H9 (cell line): Measurements from ENCODE around the gene GRIA4. TPM values are rescaled to one million over a fixed set of nuclear protein-coding genes. Genes with fewer than 3 reads are reported as not detected.

Experiments
- DNase-seq: peaks from one replicate; pipeline ENCODE4 v3.0.0-alpha.2; 2017
- H2AFZ ChIP-seq: one replicate; pipeline ENCODE4 v1.6.1; 2013; ENCODE audit warnings: mild to moderate bottlenecking, low read length, control low read depth, moderate library complexity
- H2AK5ac ChIP-seq: 2 replicates; pipeline ENCODE4 v1.6.1; 2013; ENCODE audit warnings: low read length, control low read depth, mixed read lengths; ENCODE audit not compliant: insufficient read length
- H2BK120ac ChIP-seq: one replicate; pipeline ENCODE4 v1.6.1; 2013; ENCODE audit warnings: low read depth, mild to moderate bottlenecking, low read length, control low read depth, inconsistent platforms; ENCODE audit not compliant: poor library complexity, severe bottlenecking
- H2BK12ac ChIP-seq: 2 replicates; pipeline ENCODE4 v1.6.1; 2013; ENCODE audit warnings: low read length, control low read depth, mixed read lengths, low read depth; ENCODE audit not compliant: insufficient read length
- H2BK15ac ChIP-seq: 2 replicates; pipeline ENCODE4 v1.6.1; 2013; ENCODE audit warnings: low read depth, low read length, control low read depth
- H2BK20ac ChIP-seq: one replicate; pipeline ENCODE4 v1.6.1; 2013; ENCODE audit warnings: low read depth, mild to moderate bottlenecking, low read length, control low read depth, inconsistent platforms; ENCODE audit not compliant: poor library complexity, severe bottlenecking
- H2BK5ac ChIP-seq: 2 replicates; pipeline ENCODE4 v1.6.1; 2013; ENCODE audit warnings: low read length, control low read depth, mixed read lengths; ENCODE audit not compliant: insufficient read length
- H3K14ac ChIP-seq: 2 replicates; pipeline ENCODE4 v1.6.1; 2013; ENCODE audit warnings: low read length, control low read depth; ENCODE audit not compliant: insufficient read depth
- H3K18ac ChIP-seq: 2 replicates; pipeline ENCODE4 v1.6.1; 2013; ENCODE audit warnings: low read depth, mild to moderate bottlenecking, mixed read lengths, low read length, control low read depth; ENCODE audit not compliant: insufficient read length
- H3K23ac ChIP-seq: 2 replicates; pipeline ENCODE4 v1.6.1; 2013; ENCODE audit warnings: low read length, control low read depth, mixed read lengths, low read depth; ENCODE audit not compliant: insufficient read length
- H3K23me2 ChIP-seq: 2 replicates; pipeline ENCODE4 v1.6.1; 2013; ENCODE audit warnings: low read depth, mild to moderate bottlenecking, mixed read lengths, low read length, control low read depth; ENCODE audit not compliant: insufficient read length, poor library complexity, severe bottlenecking
- H3K27ac ChIP-seq: 2 replicates; pipeline ENCODE4 v1.5.1; 2013; ENCODE audit warnings: low read length, control low read depth, mixed read lengths, low read depth; ENCODE audit not compliant: insufficient read length
- H3K27me3 ChIP-seq: 2 replicates; pipeline ENCODE4 v1.6.1; 2013; ENCODE audit warnings: low read length, control low read depth, inconsistent platforms; ENCODE audit not compliant: insufficient read depth
- H3K4ac ChIP-seq: 2 replicates; pipeline ENCODE4 v1.6.1; 2013; ENCODE audit warnings: low read depth, mild to moderate bottlenecking, control low read depth, inconsistent platforms, low read length, moderate library complexity
- H3K4me1 ChIP-seq: 2 replicates; pipeline ENCODE4 v1.6.1; 2013; ENCODE audit warnings: low read length, control low read depth, inconsistent platforms; ENCODE audit not compliant: insufficient read depth
- H3K4me2 ChIP-seq: 2 replicates; pipeline ENCODE4 v1.6.1; 2013; ENCODE audit warnings: low read length, control low read depth, mixed read lengths; ENCODE audit not compliant: insufficient read length, insufficient read depth
- H3K56ac ChIP-seq: 2 replicates; pipeline ENCODE4 v1.6.1; 2013; ENCODE audit warnings: low read depth, mild to moderate bottlenecking, mixed read lengths, low read length, control low read depth; ENCODE audit not compliant: insufficient read length
- H3K79me1 ChIP-seq: 2 replicates; pipeline ENCODE4 v1.6.1; 2013; ENCODE audit warnings: low read depth, mild to moderate bottlenecking, moderate library complexity, low read length, control low read depth, inconsistent platforms; ENCODE audit not compliant: insufficient read depth, poor library complexity, severe bottlenecking
- H3K79me2 ChIP-seq: 2 replicates; pipeline ENCODE4 v1.6.1; 2013; ENCODE audit warnings: low read length, control low read depth, inconsistent platforms; ENCODE audit not compliant: insufficient read depth
- H3K9ac ChIP-seq: 2 replicates; pipeline ENCODE4 v1.6.1; 2013; ENCODE audit warnings: low read length, control low read depth, mixed read lengths; ENCODE audit not compliant: insufficient read length; ENCODE audit errors: extremely low read depth
- H3K9me3 ChIP-seq: one replicate; pipeline ENCODE4 v1.6.1; 2013; ENCODE audit warnings: low read depth, low read length, inconsistent platforms; ENCODE audit not compliant: control insufficient read depth
- H3T11ph ChIP-seq: one replicate; pipeline ENCODE4 v1.6.1; 2013; ENCODE audit warnings: mild to moderate bottlenecking, low read length, control low read depth, inconsistent platforms
- H4K20me1 ChIP-seq: one replicate; pipeline ENCODE4 v1.6.1; 2013; ENCODE audit not compliant: control insufficient read depth, insufficient read length, insufficient read depth
- H4K5ac ChIP-seq: 2 replicates; pipeline ENCODE4 v1.6.1; 2013; ENCODE audit warnings: low read depth, mild to moderate bottlenecking, mixed read lengths, low read length, control low read depth; ENCODE audit not compliant: insufficient read length
- H4K8ac ChIP-seq: replicated peaks from 2 replicates; pipeline ENCODE4 v1.6.1; 2013; ENCODE audit warnings: low read length, control low read depth, mixed read lengths, low read depth; ENCODE audit not compliant: insufficient read length
- H4K91ac ChIP-seq: 2 replicates; pipeline ENCODE4 v1.6.1; 2013; ENCODE audit warnings: low read depth, mild to moderate bottlenecking, moderate library complexity, mixed read lengths, low read length, control low read depth; ENCODE audit not compliant: insufficient read length
- H3K27ac Mint-ChIP-seq, 3 experiments: 2 replicates in 2 of 3; 3 replicates in 1 of 3; pipeline ENCODE4 v1.8.0; 2020 to 2021; ENCODE audit warnings: mixed read lengths in 3 of 3, mild to moderate bottlenecking in 1 of 3, moderate library complexity in 1 of 3
- H3K27me3 Mint-ChIP-seq: 2 replicates; pipeline ENCODE4 v1.8.0; 2021; ENCODE audit warnings: low read depth, mild to moderate bottlenecking, moderate library complexity, mixed read lengths
- H3K36me3 Mint-ChIP-seq, 3 experiments: 2 replicates in 2 of 3; 3 replicates in 1 of 3; pipeline ENCODE4 v1.8.0; 2020 to 2021; ENCODE audit warnings: low read depth in 3 of 3, mixed read lengths in 3 of 3; ENCODE audit not compliant: insufficient read depth in 1 of 3
- H3K4me1 Mint-ChIP-seq, 2 experiments: 2 replicates each; pipeline ENCODE4 v1.8.0; 2020; ENCODE audit warnings: mixed read lengths in 2 of 2
- H3K4me3 Mint-ChIP-seq, 2 experiments: 2 replicates in 1 of 2; 3 replicates in 1 of 2; pipeline ENCODE4 v1.8.0; 2020 to 2021; ENCODE audit warnings: mild to moderate bottlenecking in 2 of 2, mixed read lengths in 2 of 2, moderate library complexity in 1 of 2
- H3K9me3 Mint-ChIP-seq, 2 experiments: 2 replicates in 1 of 2; 3 replicates in 1 of 2; pipeline ENCODE4 v1.8.0; 2020; ENCODE audit warnings: mild to moderate bottlenecking in 2 of 2, mixed read lengths in 2 of 2, moderate library complexity in 1 of 2
- WGBS: extraction: QIAGEN DNeasy Blood & Tissue Kit; methylation state at CpG from one replicate; pipeline ENCODE4 v1.1.7; 2013; ENCODE audit warnings: missing lambda C conversion rate, low lambda C conversion rate, mixed read lengths; ENCODE audit not compliant: insufficient read length; ENCODE audit errors: extremely low coverage; 5-methylcytosine and 5-hydroxymethylcytosine counted together
- total RNA-seq: library from RNA; stranded (reverse); gene quantifications from 2 replicates; pipeline ENCODE4 v1.2.1, GENCODE V29; 2021
- TF ChIP-seq, protein P1 (sequence below): fragments of 200-600 bp; sonication (generic); conservative IDR thresholded peaks from 3 replicates; pipeline ENCODE4 v1.8.0; 2021; ENCODE audit warnings: antibody characterized with exemption, mild to moderate bottlenecking

Gene GRIA4
- total RNA-seq, 1 experiment from 2014 or later, result 0.83 TPM

DNA sequence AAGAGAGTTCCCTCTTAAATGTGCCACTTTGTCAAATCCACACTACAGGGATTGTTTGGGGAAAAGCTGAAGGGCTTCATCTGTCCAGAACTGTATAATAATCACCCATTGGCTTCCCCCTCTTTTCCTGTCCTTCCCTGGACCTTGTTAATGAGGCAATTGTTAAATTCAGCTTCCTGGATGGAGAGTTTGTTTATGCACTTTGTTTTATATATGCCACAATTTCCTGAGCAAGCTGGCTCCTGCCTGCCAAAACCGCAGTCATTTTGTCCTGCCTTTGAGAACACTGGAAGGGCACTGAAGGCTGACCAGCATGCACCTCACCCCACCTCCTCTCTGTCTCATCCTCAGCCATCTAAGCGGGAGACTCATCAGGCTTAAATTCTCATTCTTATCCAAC lies 325.9 kb downstream of the GRIA4 start:
- H3K27ac Mint-ChIP-seq, result peak overlapping the region in 2 of 3 experiments; percentile 36 to 90; a peak in 3 of 7 replicates
- no peak overlapping the region for H3K4me2 ChIP-seq
- TF ChIP-seq, protein P1, sequence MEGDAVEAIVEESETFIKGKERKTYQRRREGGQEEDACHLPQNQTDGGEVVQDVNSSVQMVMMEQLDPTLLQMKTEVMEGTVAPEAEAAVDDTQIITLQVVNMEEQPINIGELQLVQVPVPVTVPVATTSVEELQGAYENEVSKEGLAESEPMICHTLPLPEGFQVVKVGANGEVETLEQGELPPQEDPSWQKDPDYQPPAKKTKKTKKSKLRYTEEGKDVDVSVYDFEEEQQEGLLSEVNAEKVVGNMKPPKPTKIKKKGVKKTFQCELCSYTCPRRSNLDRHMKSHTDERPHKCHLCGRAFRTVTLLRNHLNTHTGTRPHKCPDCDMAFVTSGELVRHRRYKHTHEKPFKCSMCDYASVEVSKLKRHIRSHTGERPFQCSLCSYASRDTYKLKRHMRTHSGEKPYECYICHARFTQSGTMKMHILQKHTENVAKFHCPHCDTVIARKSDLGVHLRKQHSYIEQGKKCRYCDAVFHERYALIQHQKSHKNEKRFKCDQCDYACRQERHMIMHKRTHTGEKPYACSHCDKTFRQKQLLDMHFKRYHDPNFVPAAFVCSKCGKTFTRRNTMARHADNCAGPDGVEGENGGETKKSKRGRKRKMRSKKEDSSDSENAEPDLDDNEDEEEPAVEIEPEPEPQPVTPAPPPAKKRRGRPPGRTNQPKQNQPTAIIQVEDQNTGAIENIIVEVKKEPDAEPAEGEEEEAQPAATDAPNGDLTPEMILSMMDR, result no peak

More for the DNA sequence above, 325.9 kb downstream of the GRIA4 start:
- no peak overlapping the region for H4K8ac ChIP-seq
- DNase-seq, result no peak
- no peak overlapping the region for H2BK5ac ChIP-seq
- H3K4me3 Mint-ChIP-seq, result no peak overlapping the region
- H3K18ac ChIP-seq, result no peak overlapping the region
- no peak overlapping the region for H3K56ac ChIP-seq
- H4K20me1 ChIP-seq, result no peaks in the 10 kb centered on the region
- H3K27me3 ChIP-seq, result no peaks in the 10 kb centered on the region
- H3K79me1 ChIP-seq, result no peaks in the 10 kb centered on the region
- no CpG with 5 or more reads among the region's 2 CpGs for WGBS
- no peak overlapping the region for H2BK20ac ChIP-seq
- no peak overlapping the region for H2AFZ ChIP-seq
- peaks cover 7% of the 10 kb centered on the region; the same call in 1 of the 2 replicates for H3K4me1 ChIP-seq
- no peaks in the 10 kb centered on the region for H3K27me3 Mint-ChIP-seq
- no peaks in the 10 kb centered on the region for H3K36me3 Mint-ChIP-seq
- no peak overlapping the region for H4K5ac ChIP-seq
- H3K9me3 ChIP-seq, result no peaks in the 10 kb centered on the region
- H3K23me2 ChIP-seq, result no peaks in the 10 kb centered on the region
- no peaks in the 10 kb centered on the region for H3K79me2 ChIP-seq
- H3K9me3 Mint-ChIP-seq, result no peaks in the 10 kb centered on the region
- no peak overlapping the region for H2BK120ac ChIP-seq
- H3K14ac ChIP-seq, result peak overlapping the region; percentile 5; the same call in 1 of the 2 replicates
- no peak overlapping the region for H2AK5ac ChIP-seq
- H4K91ac ChIP-seq, result no peak overlapping the region
- H2BK12ac ChIP-seq, result no peak overlapping the region
- H3K4ac ChIP-seq, result no peak overlapping the region
- no peak overlapping the region for H3K23ac ChIP-seq
- H3K4me1 Mint-ChIP-seq, result peaks cover 27 to 28% of the 10 kb centered on the region in 2 experiments
- H3K9ac ChIP-seq, result no peak overlapping the region
- H3K27ac ChIP-seq, result no peak overlapping the region
- no peak overlapping the region for H2BK15ac ChIP-seq
- H3T11ph ChIP-seq, result no peak overlapping the region
